ENCODE data around the gene BABAM2. TPM values are rescaled to one million over a fixed set of nuclear protein-coding genes. Genes with fewer than 3 reads are reported as not detected.

The BABAM2 gene
- total RNA-seq, 1 donor from 2014 or later: 58.9 TPM

- H3K27me3 ChIP-seq (ENCODE audit: low read depth): no peaks in the 10 kb centered on the region
- no peak overlapping the region for H3K27ac ChIP-seq (replicated peaks)
- H3K36me3 ChIP-seq: no peaks in the 10 kb centered on the region
- intact Hi-C loops (cut with micrococcal nuclease): no loop called here
- DNase-seq: no peak
- no peaks in the 10 kb centered on the region for H3K9me3 ChIP-seq (replicated peaks)
- no peak for TF ChIP-seq CTCF (IDR thresholded peaks at IDR 0.05; ENCODE audit: borderline replicate concordance)
- H3K4me3 ChIP-seq: no peak overlapping the region
- H3K4me1 ChIP-seq: no peaks in the 10 kb centered on the region
Measured at GRCh38 chr2:28375236-28375635, 484.7 kb downstream of the BABAM2 start.

- no peak for DNase-seq
- intact Hi-C loops (cut with micrococcal nuclease): no loop called here
- no peak for TF ChIP-seq CTCF (IDR thresholded peaks at IDR 0.05; ENCODE audit: borderline replicate concordance)
- no peak overlapping the region for H3K4me3 ChIP-seq
- H3K36me3 ChIP-seq: no peaks in the 10 kb centered on the region
- no peaks in the 10 kb centered on the region for H3K9me3 ChIP-seq (replicated peaks)
- no peaks in the 10 kb centered on the region for H3K4me1 ChIP-seq
- no peak overlapping the region for H3K27ac ChIP-seq (replicated peaks)
- no peaks in the 10 kb centered on the region for H3K27me3 ChIP-seq (ENCODE audit: low read depth)
Measured at GRCh38 chr2:28375742-28376631, 485.5 kb downstream of the BABAM2 start.

GRCh38 chr2:28377195-28377816, 486.8 kb downstream of the BABAM2 start:
- Histone ChIP-seq H3K36me3 (no peaks in the 10 kb centered on the region), H3K9me3 (replicated peaks) (no peaks in the 10 kb centered on the region), H3K27me3 (ENCODE audit: low read depth) (no peaks in the 10 kb centered on the region), H3K4me3 (no peak overlapping the region), H3K4me1 (no peaks in the 10 kb centered on the region), H3K27ac (replicated peaks) (no peak overlapping the region)
- intact Hi-C loops (cut with micrococcal nuclease): no loop called here
- no peak for DNase-seq
- TF ChIP-seq CTCF (IDR thresholded peaks at IDR 0.05; ENCODE audit: borderline replicate concordance): no peak

- no peak overlapping the region for H3K4me3 ChIP-seq
- no peaks in the 10 kb centered on the region for H3K9me3 ChIP-seq (replicated peaks)
- H3K27ac ChIP-seq (replicated peaks): no peak overlapping the region
- H3K36me3 ChIP-seq: no peaks in the 10 kb centered on the region
- no peaks in the 10 kb centered on the region for H3K27me3 ChIP-seq (ENCODE audit: low read depth)
- H3K4me1 ChIP-seq: no peaks in the 10 kb centered on the region
- intact Hi-C loops (cut with micrococcal nuclease): no loop called here
- no peak for TF ChIP-seq CTCF (IDR thresholded peaks at IDR 0.05; ENCODE audit: borderline replicate concordance)
- no peak for DNase-seq
Measured at GRCh38 chr2:28377984-28378678, 487.6 kb downstream of the BABAM2 start.

- Histone ChIP-seq H3K9me3 (replicated peaks) (no peaks in the 10 kb centered on the region), H3K36me3 (no peaks in the 10 kb centered on the region), H3K27me3 (ENCODE audit: low read depth) (no peaks in the 10 kb centered on the region), H3K4me3 (no peak overlapping the region), H3K4me1 (no peaks in the 10 kb centered on the region), H3K27ac (replicated peaks) (no peak overlapping the region)
- intact Hi-C loops (cut with micrococcal nuclease): no loop called here
- TF ChIP-seq CTCF (IDR thresholded peaks at IDR 0.05; ENCODE audit: borderline replicate concordance): no peak
- no peak for DNase-seq
Measured at GRCh38 chr2:28378679-28379584, 488.4 kb downstream of the BABAM2 start.

All from left ventricle myocardium inferior (tissue), 1 donor.